H1 (cell line): Measurements from ENCODE around the gene EXOC1L. TPM values are rescaled to one million over a fixed set of nuclear protein-coding genes. Genes with fewer than 3 reads are reported as not detected.

ENCODE experiments used
- CHD1 ChIP-seq: IDR thresholded peaks from 2 replicates; pipeline ENCODE4 v1.6.1; 2012; ENCODE audit warnings: low read depth, low read length, improper control_type of control experiment
- EGR1 ChIP-seq: IDR thresholded peaks from 2 replicates; pipeline ENCODE4 v1.6.1; 2011; ENCODE audit warnings: low read depth, low read length, borderline replicate concordance
- JUND ChIP-seq: IDR thresholded peaks from 2 replicates; pipeline ENCODE4 v1.6.1; 2011; ENCODE audit warnings: mild to moderate bottlenecking, improper control_type of control experiment, low read length
- RAD21 ChIP-seq, 2 experiments: IDR thresholded peaks in 1 of 2; conservative IDR thresholded peaks in 1 of 2; 2 replicates each; pipeline ENCODE4 v1.6.1; 2011; ENCODE audit warnings: low read depth in 2 of 2, low read length in 2 of 2, improper control_type of control experiment in 1 of 2, inconsistent platforms in 1 of 2, mild to moderate bottlenecking in 1 of 2, moderate library complexity in 1 of 2
- TAF7 ChIP-seq: optimal IDR thresholded peaks from 2 replicates; pipeline ENCODE3; 2011; ENCODE audit warnings: low read depth, mild to moderate bottlenecking, inconsistent platforms, low read length, moderate library complexity, borderline replicate concordance
- polyA plus RNA-seq, 7 experiments: library from polyadenylated mRNA; depleted of rRNA in 3 of 7; stranded (reverse) in 5 of 7; unstranded in 2 of 7; fragments of >200 nt in 5 of 7; fragments of 200-250 nt in 2 of 7; gene quantifications; 1 replicate in 5 of 7; 2 replicates in 1 of 7; 4 replicates in 1 of 7; pipeline versions ENCODE4 v1.2.1 to v1.2.3, GENCODE V29; 2011 to 2013; ENCODE audit warnings: missing spikeins in 2 of 7, mixed read lengths in 2 of 7
- total RNA-seq: library from RNA; stranded (reverse); fragmentation: NEBNext Ultra II Directional; extraction: Animal tissue kit (Norgen Biotek cat#: 25700); gene quantifications from 2 replicates; pipeline ENCODE4 v1.2.1, GENCODE V29; 2021

EXOC1L gene
- total and polyA plus RNA-seq, 2 of the 8 experiments (the other 6 are each of a cell fraction or from before 2014, with no cell fraction given), result 0.08 TPM; not detected in 1

- TF ChIP-seq RAD21 (IDR thresholded peaks at IDR 0.05 in 1 of 2, conservative IDR thresholded peaks at IDR 0.05 in 1 of 2; ENCODE audit: low read depth in 2 of 2, low read length in 2 of 2) (no peak), JUND (no peak), EGR1 (no peak), TAF7 (no peak), CHD1 (no peak)
- TF ChIP-seq, all 59 proteins: peak for 0
Measured at GRCh38 chr4:55871299-55871800, 51.8 kb downstream of the EXOC1L start (continued).
